NCI-H2227 treated with DMSO at 0.1 percent for 48 hours (cell line): ENCODE results near the gene IDUA.
"Not testable (repeated sequence)": the region's sequence is repeated elsewhere in the genome, so short reads cannot be mapped to it uniquely, and the experiment has no call there.

Source experiments
- DNase-seq: peaks from one replicate; lab custom pipeline; 2025; lab: John Stamatoyannopoulos, UW

IDUA gene

GRCh38 chr4:967113-968104 lies 19.4 kb upstream of the IDUA start:
- DNase-seq, result no peak

- DNase-seq, result no peak
These were observed 18.6 kb upstream of the IDUA start for GRCh38 chr4:968221-968620.

- DNase-seq, result no peak
These were observed 18.0 kb upstream of the IDUA start for GRCh38 chr4:968621-969394.

- no peak for DNase-seq
These were observed 16.6 kb upstream of the IDUA start for GRCh38 chr4:970046-970745.

GRCh38 chr4:970854-971520 lies 15.9 kb upstream of the IDUA start:
- no peak for DNase-seq

GRCh38 chr4:971666-972500 lies 15.0 kb upstream of the IDUA start:
- DNase-seq, result no peak

GRCh38 chr4:972651-973424 lies 14.0 kb upstream of the IDUA start:
- DNase-seq, result no peak

GRCh38 chr4:973431-974397 lies 13.1 kb upstream of the IDUA start, which contains the start of gene DGKQ:
Gene DGKQ (minus strand): TSS chr4:973569. CDS start chr4:973482, 87 bp downstream.
- peak; percentile 51 for DNase-seq

- no peak for DNase-seq
These were observed 12.2 kb upstream of the IDUA start for GRCh38 chr4:974668-975067.

- DNase-seq, result not testable (repeated sequence)
These were observed 10.8 kb upstream of the IDUA start for GRCh38 chr4:976016-976415.

- no peak for DNase-seq
These were observed 7.7 kb upstream of the IDUA start for GRCh38 chr4:978957-979701.

GRCh38 chr4:982291-982690 lies 4.6 kb upstream of the IDUA start:
- DNase-seq, result no peak

- no peak for DNase-seq
These were observed 4.0 kb upstream of the IDUA start for GRCh38 chr4:982814-983213.

GRCh38 chr4:984336-985054 lies 2.3 kb upstream of the IDUA start:
- DNase-seq, result no peak

- no peak for DNase-seq
These were observed 1.6 kb upstream of the IDUA start for GRCh38 chr4:985123-985830.

GRCh38 chr4:986428-986878 lies 391 bp upstream of the IDUA start:
- DNase-seq, result no peak
